Neural progenitor cell (in vitro differentiated cells): ENCODE measurements around the gene ACSBG1. TPM values are rescaled to one million over a fixed set of nuclear protein-coding genes. Genes with fewer than 3 reads are reported as not detected.
"Not testable (repeated sequence)": the region's sequence is repeated elsewhere in the genome, so short reads cannot be mapped to it uniquely, and the experiment has no call there.

Experiments used
- DNase-seq: peaks from one replicate; pipeline ENCODE4 v3.0.0-alpha.2; 2016; ENCODE audit warnings: low spot score
- H2AFZ ChIP-seq: fragments of 200-600 bp; sonication (generic); replicated peaks from 2 replicates; pipeline ENCODE4 v1.6.1; 2016; ENCODE audit warnings: antibody characterized with exemption
- H3F3A ChIP-seq: fragments of 200-600 bp; sonication (generic); 2 replicates; pipeline ENCODE4 v1.6.1; 2016; ENCODE audit warnings: antibody characterized with exemption, low read depth
- H3K27ac ChIP-seq: fragments of 200-600 bp; sonication (generic); 2 replicates; pipeline ENCODE4 v1.5.1; 2016; ENCODE audit warnings: mild to moderate bottlenecking
- H3K27me3 ChIP-seq: fragments of 200-600 bp; sonication (generic); 2 replicates; pipeline ENCODE4 v1.6.1; 2016; ENCODE audit warnings: mild to moderate bottlenecking, moderate library complexity
- H3K36me3 ChIP-seq: fragments of 200-600 bp; sonication (generic); 2 replicates; pipeline ENCODE4 v1.5.1; 2016
- H3K4me1 ChIP-seq: fragments of 200-600 bp; sonication (generic); 2 replicates; pipeline ENCODE4 v1.6.1; 2016; ENCODE audit warnings: mixed run types
- H3K4me2 ChIP-seq: fragments of 200-600 bp; sonication (generic); 2 replicates; pipeline ENCODE4 v1.6.1; 2016
- H3K4me3 ChIP-seq: fragments of 200-600 bp; sonication (generic); 2 replicates; pipeline ENCODE4 v1.5.1; 2016
- H3K79me2 ChIP-seq: fragments of 200-600 bp; sonication (generic); 2 replicates; pipeline ENCODE4 v1.6.1; 2016; ENCODE audit warnings: low read depth
- H3K9ac ChIP-seq: fragments of 200-600 bp; sonication (generic); 2 replicates; pipeline ENCODE4 v1.6.1; 2016
- H3K9me3 ChIP-seq: fragments of 200-600 bp; sonication (generic); 2 replicates; pipeline ENCODE4 v1.5.1; 2016; ENCODE audit warnings: low read depth
- H4K20me1 ChIP-seq: fragments of 200-600 bp; sonication (generic); 2 replicates; pipeline ENCODE4 v1.6.1; 2016; ENCODE audit warnings: low read depth
- H3K27ac Mint-ChIP-seq: 3 replicates; pipeline ENCODE4 v1.8.0; 2021; ENCODE audit warnings: mixed read lengths
- H3K27me3 Mint-ChIP-seq: 2 replicates; pipeline ENCODE4 v1.8.0; 2022; ENCODE audit warnings: low read depth, mild to moderate bottlenecking, inconsistent platforms, moderate library complexity, mixed read lengths; ENCODE audit not compliant: insufficient read depth
- H3K36me3 Mint-ChIP-seq: 3 replicates; pipeline ENCODE4 v1.8.0; 2021; ENCODE audit warnings: mixed read lengths
- H3K4me1 Mint-ChIP-seq: 3 replicates; pipeline ENCODE4 v1.8.0; 2021; ENCODE audit warnings: mixed read lengths
- H3K4me3 Mint-ChIP-seq: 3 replicates; pipeline ENCODE4 v1.8.0; 2021; ENCODE audit warnings: mild to moderate bottlenecking, moderate library complexity, mixed read lengths
- H3K9me3 Mint-ChIP-seq: 3 replicates; pipeline ENCODE4 v1.8.0; 2020; ENCODE audit warnings: mixed read lengths
- EZH2 ChIP-seq: fragments of 200-600 bp; sonication (generic); IDR thresholded peaks from 2 replicates; pipeline ENCODE4 v1.6.1; 2017; ENCODE audit warnings: antibody characterized with exemption, mild to moderate bottlenecking, moderate library complexity
- EZH2phosphoT487 ChIP-seq: fragments of 200-600 bp; sonication (generic); IDR thresholded peaks from 2 replicates; pipeline ENCODE4 v1.6.1; 2017; ENCODE audit warnings: antibody characterized with exemption
- total RNA-seq: library from RNA; depleted of rRNA; stranded (reverse); fragments of >200 nt; gene quantifications from 2 replicates; pipeline ENCODE4 v1.2.3, GENCODE V29; 2015; ENCODE audit warnings: low replicate concordance
- TF ChIP-seq, protein P1 (sequence below): fragments of 200-600 bp; sonication (generic); IDR thresholded peaks from 2 replicates; pipeline ENCODE4 v1.5.1; 2017; ENCODE audit warnings: antibody characterized with exemption, mild to moderate bottlenecking

The ACSBG1 gene
- total RNA-seq, 1 donor from 2014 or later, result 0.11 TPM

DNA sequence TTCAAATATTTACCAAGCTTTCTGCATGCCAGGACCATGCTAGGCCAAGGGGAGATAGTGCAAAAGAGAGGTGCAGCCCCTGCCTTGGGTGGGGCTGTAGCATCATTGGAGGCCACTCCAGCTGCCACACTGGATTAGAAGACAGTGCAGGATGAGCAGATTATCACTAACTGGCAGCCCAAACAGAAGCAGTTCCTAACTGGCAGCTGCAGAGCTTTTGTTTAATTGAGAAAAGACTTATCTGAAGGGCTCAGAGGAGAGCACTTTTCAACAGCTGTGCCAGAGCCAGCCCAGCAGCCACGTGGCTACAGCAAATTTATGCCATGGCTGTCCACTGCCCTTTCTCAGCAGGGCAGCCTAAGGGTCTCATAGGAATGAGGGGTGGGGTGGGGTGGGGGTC is 13.5 kb upstream of the ACSBG1 start:
- TF ChIP-seq EZH2phosphoT487, result no peak
- TF ChIP-seq, protein P1, sequence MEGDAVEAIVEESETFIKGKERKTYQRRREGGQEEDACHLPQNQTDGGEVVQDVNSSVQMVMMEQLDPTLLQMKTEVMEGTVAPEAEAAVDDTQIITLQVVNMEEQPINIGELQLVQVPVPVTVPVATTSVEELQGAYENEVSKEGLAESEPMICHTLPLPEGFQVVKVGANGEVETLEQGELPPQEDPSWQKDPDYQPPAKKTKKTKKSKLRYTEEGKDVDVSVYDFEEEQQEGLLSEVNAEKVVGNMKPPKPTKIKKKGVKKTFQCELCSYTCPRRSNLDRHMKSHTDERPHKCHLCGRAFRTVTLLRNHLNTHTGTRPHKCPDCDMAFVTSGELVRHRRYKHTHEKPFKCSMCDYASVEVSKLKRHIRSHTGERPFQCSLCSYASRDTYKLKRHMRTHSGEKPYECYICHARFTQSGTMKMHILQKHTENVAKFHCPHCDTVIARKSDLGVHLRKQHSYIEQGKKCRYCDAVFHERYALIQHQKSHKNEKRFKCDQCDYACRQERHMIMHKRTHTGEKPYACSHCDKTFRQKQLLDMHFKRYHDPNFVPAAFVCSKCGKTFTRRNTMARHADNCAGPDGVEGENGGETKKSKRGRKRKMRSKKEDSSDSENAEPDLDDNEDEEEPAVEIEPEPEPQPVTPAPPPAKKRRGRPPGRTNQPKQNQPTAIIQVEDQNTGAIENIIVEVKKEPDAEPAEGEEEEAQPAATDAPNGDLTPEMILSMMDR, result no peak
- no peak for TF ChIP-seq EZH2
- Histone ChIP-seq H3K4me3 (no peak overlapping the region), H3F3A (no peaks in the 10 kb centered on the region), H3K4me2 (no peak overlapping the region), H3K9me3 (no peaks in the 10 kb centered on the region), H3K27ac (no peak overlapping the region), H3K27me3 (no peaks in the 10 kb centered on the region), H3K79me2 (no peaks in the 10 kb centered on the region), H2AFZ (no peak overlapping the region), H4K20me1 (no peaks in the 10 kb centered on the region), H3K9ac (no peak overlapping the region), H3K4me1 (peaks cover 5% of the 10 kb centered on the region), H3K36me3 (no peaks in the 10 kb centered on the region)
- H3K27ac Mint-ChIP-seq, result no peak overlapping the region
- no peak overlapping the region for H3K4me3 Mint-ChIP-seq
- peaks cover 2% of the 10 kb centered on the region for H3K36me3 Mint-ChIP-seq
- peaks cover 15% of the 10 kb centered on the region for H3K27me3 Mint-ChIP-seq
- H3K4me1 Mint-ChIP-seq, result peaks cover 9% of the 10 kb centered on the region
- peaks cover 2% of the 10 kb centered on the region for H3K9me3 Mint-ChIP-seq
- DNase-seq, result no peak

DNA sequence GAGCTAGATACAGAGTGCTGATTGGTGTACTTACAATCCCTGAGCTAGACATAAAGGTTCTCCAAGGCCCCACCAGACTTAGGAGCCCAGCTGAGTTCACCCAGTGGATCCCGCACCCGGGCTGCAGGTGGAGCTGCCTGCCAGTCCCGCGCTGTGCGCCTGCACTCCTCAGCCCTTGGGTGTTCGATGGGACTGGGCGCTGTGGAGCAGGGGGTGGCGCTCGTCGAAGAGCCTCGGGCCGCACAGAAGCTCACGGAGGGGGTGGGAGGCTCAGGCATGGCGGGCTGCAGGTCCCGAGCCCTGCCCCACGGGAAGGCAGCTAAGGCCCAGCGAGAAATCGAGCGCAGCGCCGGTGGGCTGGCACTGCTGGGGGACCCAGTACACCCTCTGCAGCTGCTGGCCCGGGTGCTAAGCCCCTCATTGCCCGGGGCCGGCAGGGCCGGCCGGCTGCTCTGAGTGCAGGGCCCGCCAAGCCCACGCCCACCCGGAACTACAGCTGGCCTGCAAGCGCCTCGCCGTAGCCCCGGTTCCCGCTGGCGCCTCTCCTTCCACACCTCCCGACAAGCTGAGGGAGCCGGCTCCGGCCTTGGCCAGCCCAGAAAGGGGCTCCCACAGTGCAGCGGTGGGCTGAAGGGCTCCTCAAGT is 11.7 kb upstream of the ACSBG1 start:
- not testable (repeated sequence) for H3F3A ChIP-seq, H3K79me2 ChIP-seq, H3K4me3 Mint-ChIP-seq, H3K4me1 ChIP-seq, H3K36me3 Mint-ChIP-seq, H3K27ac Mint-ChIP-seq, H3K27ac ChIP-seq, H3K4me2 ChIP-seq, DNase-seq, H3K27me3 ChIP-seq, H2AFZ ChIP-seq, H3K9me3 Mint-ChIP-seq, H3K9me3 ChIP-seq, H3K4me3 ChIP-seq, H3K9ac ChIP-seq, H3K36me3 ChIP-seq, H3K4me1 Mint-ChIP-seq, H4K20me1 ChIP-seq
- peaks cover 11% of the 10 kb centered on the region for H3K27me3 Mint-ChIP-seq

DNA sequence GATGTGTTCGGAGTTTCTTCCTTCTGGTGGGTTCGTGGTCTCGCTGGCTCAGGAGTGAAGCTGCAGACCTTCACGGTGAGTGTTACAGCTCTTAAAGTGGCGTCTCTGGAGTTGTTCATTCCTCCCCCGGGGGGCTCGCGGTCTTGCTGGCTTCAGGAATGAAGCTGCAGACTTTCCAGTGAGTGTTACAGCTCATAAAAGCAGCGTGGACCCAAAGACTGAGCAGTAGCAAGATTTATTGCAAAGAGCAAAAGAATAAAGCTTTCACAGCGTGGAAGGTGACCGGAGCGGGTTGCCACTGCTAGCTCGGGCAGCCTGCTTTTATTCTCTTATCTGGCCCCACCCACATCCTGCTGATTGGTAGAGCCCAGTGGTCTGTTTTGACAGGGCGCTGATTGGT is 11.0 kb upstream of the ACSBG1 start:
- H3K27ac Mint-ChIP-seq, result peak overlapping the region; percentile 81
- not testable (repeated sequence) for H3K27ac ChIP-seq, H3K4me3 Mint-ChIP-seq, H3K4me2 ChIP-seq, H3F3A ChIP-seq, H3K36me3 Mint-ChIP-seq, H3K4me1 ChIP-seq, H3K9ac ChIP-seq, H3K36me3 ChIP-seq, H2AFZ ChIP-seq, H3K4me3 ChIP-seq, H3K27me3 ChIP-seq, DNase-seq, H3K9me3 ChIP-seq, H3K9me3 Mint-ChIP-seq, H4K20me1 ChIP-seq, H3K79me2 ChIP-seq
- H3K4me1 Mint-ChIP-seq, result peaks cover 12% of the 10 kb centered on the region
- peaks cover 11% of the 10 kb centered on the region for H3K27me3 Mint-ChIP-seq

DNA sequence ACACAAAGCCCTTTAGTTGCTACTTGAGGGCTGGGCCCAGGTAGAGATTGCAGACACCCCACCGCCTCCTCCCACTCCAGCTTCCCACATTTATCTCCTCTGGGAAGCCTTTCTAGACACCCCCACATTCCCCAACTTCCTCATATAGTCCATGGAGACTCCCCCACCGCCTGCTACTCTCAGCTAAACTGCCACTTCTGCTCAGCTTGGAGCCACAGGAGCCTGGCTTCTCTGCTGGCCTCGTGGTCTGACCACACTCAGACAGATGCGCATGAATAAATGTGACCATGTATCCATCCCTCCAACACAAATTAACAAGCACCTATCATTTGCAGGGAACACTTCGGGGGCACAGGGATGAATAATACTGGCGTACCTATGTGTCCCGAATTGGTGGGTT is 10.5 kb upstream of the ACSBG1 start:
- Histone ChIP-seq H4K20me1 (no peaks in the 10 kb centered on the region), H3K9me3 (no peaks in the 10 kb centered on the region), H3K27me3 (no peaks in the 10 kb centered on the region), H3K4me3 (no peak overlapping the region), H3K4me2 (no peak overlapping the region), H3K9ac (no peak overlapping the region), H2AFZ (no peak overlapping the region), H3K4me1 (peaks cover 5% of the 10 kb centered on the region), H3F3A (peaks cover 2% of the 10 kb centered on the region), H3K36me3 (no peaks in the 10 kb centered on the region), H3K79me2 (no peaks in the 10 kb centered on the region), H3K27ac (no peak overlapping the region)
- H3K27me3 Mint-ChIP-seq, result peaks cover 9% of the 10 kb centered on the region
- H3K36me3 Mint-ChIP-seq, result peaks cover 2% of the 10 kb centered on the region
- H3K4me3 Mint-ChIP-seq, result no peak overlapping the region
- TF ChIP-seq EZH2 (no peak), EZH2phosphoT487 (no peak)
- TF ChIP-seq, protein P1, result no peak
- H3K4me1 Mint-ChIP-seq, result peaks cover 12% of the 10 kb centered on the region
- H3K27ac Mint-ChIP-seq, result peak overlapping the region; percentile 53
- peaks cover 2% of the 10 kb centered on the region for H3K9me3 Mint-ChIP-seq
- DNase-seq, result no peak
